Fibroblast of upper back skin (primary cell): ENCODE measurements around the gene PSMA7.
"Not testable (repeated sequence)": the region's sequence is repeated elsewhere in the genome, so short reads cannot be mapped to it uniquely, and the experiment has no call there.

Source experiments
- DNase-seq: peaks from one replicate; pipeline ENCODE4 v3.0.0-alpha.2; 2013

The PSMA7 gene

GRCh38 chr20:62151835-62152364, 8.7 kb upstream of the PSMA7 start:
- no peak for DNase-seq

- no peak for DNase-seq
Measured at GRCh38 chr20:62151225-62151624, 8.0 kb upstream of the PSMA7 start.

- no peak for DNase-seq
Measured at GRCh38 chr20:62150310-62150575, 7.0 kb upstream of the PSMA7 start.

- DNase-seq: peak; percentile 48
Measured at GRCh38 chr20:62149532-62150309, 6.5 kb upstream of the PSMA7 start.

- DNase-seq: no peak
Measured at GRCh38 chr20:62148908-62149314, 5.7 kb upstream of the PSMA7 start.

- DNase-seq: not testable (repeated sequence)
Measured at GRCh38 chr20:62148383-62148782, 5.2 kb upstream of the PSMA7 start.

GRCh38 chr20:62147528-62147927, 4.3 kb upstream of the PSMA7 start:
- no peak for DNase-seq

- no peak for DNase-seq
Measured at GRCh38 chr20:62147125-62147524, 3.9 kb upstream of the PSMA7 start.

- no peak for DNase-seq
Measured at GRCh38 chr20:62146019-62146755, 3.0 kb upstream of the PSMA7 start.

GRCh38 chr20:62145688-62146018, 2.5 kb upstream of the PSMA7 start:
- no peak for DNase-seq

GRCh38 chr20:62143957-62144825, 997 bp upstream of the PSMA7 start:
- DNase-seq: peak; percentile 45

- no peak for DNase-seq
Measured at GRCh38 chr20:62142252-62143080, 728 bp downstream of the PSMA7 start.

GRCh38 chr20:62141397-62142251, 1.6 kb downstream of the PSMA7 start:
- no peak for DNase-seq

- DNase-seq: no peak
Measured at GRCh38 chr20:62141043-62141396, 2.2 kb downstream of the PSMA7 start.

- no peak for DNase-seq
Measured at GRCh38 chr20:62139636-62140035, 3.6 kb downstream of the PSMA7 start.

GRCh38 chr20:62138912-62139311, 4.3 kb downstream of the PSMA7 start:
- no peak for DNase-seq

GRCh38 chr20:62138204-62138543, 5.0 kb downstream of the PSMA7 start:
- DNase-seq: no peak

GRCh38 chr20:62137478-62138203, 5.6 kb downstream of the PSMA7 start:
- no peak for DNase-seq

- no peak for DNase-seq
Measured at GRCh38 chr20:62137092-62137384, 6.2 kb downstream of the PSMA7 start.

GRCh38 chr20:62136283-62137091, 6.7 kb downstream of the PSMA7 start:
- peak; percentile 60 for DNase-seq
